K562 (cell line): ENCODE results near the gene PIGV. TPM values are rescaled to one million over a fixed set of nuclear protein-coding genes. Genes with fewer than 3 reads are reported as not detected.

Experiments
- BCLAF1 ChIP-seq, 2 experiments: fragments of 450-650 bp in 1 of 2; IDR thresholded peaks; 2 replicates each; pipeline ENCODE4 v1.6.1; 2011 to 2017; ENCODE audit warnings: low read depth in 2 of 2, antibody characterized with exemption in 1 of 2, borderline replicate concordance in 1 of 2, low read length in 1 of 2, mild to moderate bottlenecking in 1 of 2, mixed read lengths in 1 of 2; ENCODE audit not compliant: control insufficient read depth in 1 of 2
- GMEB1 ChIP-seq: fragments of 250-450 bp; sonication (Bioruptor Pico); IDR thresholded peaks from 2 replicates; pipeline ENCODE4 v1.4.0; 2020; ENCODE audit warnings: mild to moderate bottlenecking
- HIVEP1 ChIP-seq: fragments of 250-450 bp; sonication (Bioruptor Pico); IDR thresholded peaks from 2 replicates; pipeline ENCODE4 v1.4.0; 2020; ENCODE audit warnings: mild to moderate bottlenecking
- JUND ChIP-seq, 2 experiments: IDR thresholded peaks; 2 replicates in 1 of 2; 3 replicates in 1 of 2; pipeline ENCODE4 v1.6.1; 2011; ENCODE audit warnings: borderline replicate concordance in 2 of 2, low read depth in 2 of 2, low read length in 2 of 2, improper control_type of control experiment in 1 of 2, missing biosample characterization in 1 of 2, missing genetic modification characterization in 1 of 2, missing genetic modification reagents in 1 of 2
- KDM5B ChIP-seq: fragments of 200-600 bp; sonication (generic); IDR thresholded peaks from 2 replicates; pipeline ENCODE4 v1.6.1; 2012; ENCODE audit warnings: low read depth, mild to moderate bottlenecking, moderate library complexity, low read length, control low read depth, inconsistent platforms; ENCODE audit not compliant: insufficient replicate concordance
- KLF10 ChIP-seq: fragments of 250-450 bp; sonication (Bioruptor Pico); IDR thresholded peaks from 2 replicates; pipeline ENCODE4 v1.6.1; 2021; ENCODE audit warnings: matching md5 sums
- MAFK ChIP-seq: IDR thresholded peaks from 2 replicates; pipeline ENCODE4 v1.6.1; 2011; ENCODE audit warnings: low read length, improper control_type of control experiment
- NFATC3 ChIP-seq: fragments of 450-650 bp; IDR thresholded peaks from 2 replicates; pipeline ENCODE4 v1.6.1; 2017; ENCODE audit warnings: mild to moderate bottlenecking
- NR2C1 ChIP-seq, 2 experiments: fragments of 450-650 bp; IDR thresholded peaks; 2 replicates each; pipeline ENCODE4 v1.6.1; 2017; ENCODE audit warnings: mild to moderate bottlenecking in 2 of 2, antibody characterized with exemption in 1 of 2, inconsistent platforms in 1 of 2, missing compliant biosample characterization in 1 of 2, missing genetic modification characterization in 1 of 2
- NR4A1 ChIP-seq, 2 experiments: fragments of 250-450 bp in 1 of 2; fragments of 450-650 bp in 1 of 2; sonication (Bioruptor Pico) in 1 of 2; IDR thresholded peaks; 2 replicates each; pipeline versions ENCODE4 v1.4.0 to v1.6.1; 2016 to 2020; ENCODE audit warnings: mild to moderate bottlenecking in 2 of 2, missing compliant biosample characterization in 1 of 2, missing genetic modification characterization in 1 of 2, moderate library complexity in 1 of 2
- PML ChIP-seq: IDR thresholded peaks from 2 replicates; pipeline ENCODE4 v1.6.1; 2012; ENCODE audit warnings: low read length, inconsistent platforms
- SAFB2 ChIP-seq: fragments of 200-400 bp; formaldehyde crosslinking; IDR thresholded peaks from 2 replicates; pipeline ENCODE4 v1.6.1; 2018; ENCODE audit warnings: borderline replicate concordance, low read length, low read depth, moderate library complexity; ENCODE audit not compliant: severe bottlenecking
- SMARCC2 ChIP-seq: fragments of 450-650 bp; IDR thresholded peaks from 2 replicates; pipeline ENCODE4 v1.6.1; 2017; ENCODE audit warnings: antibody characterized with exemption, moderate library complexity, mild to moderate bottlenecking, low read depth
- TAL1 ChIP-seq: fragments of 450-650 bp; IDR thresholded peaks from 2 replicates; pipeline ENCODE4 v1.6.1; 2016; ENCODE audit warnings: mild to moderate bottlenecking
- TBL1XR1 ChIP-seq, 2 experiments: IDR thresholded peaks; 2 replicates each; pipeline ENCODE4 v1.6.1; 2012; ENCODE audit warnings: improper control_type of control experiment in 2 of 2, low read length in 2 of 2, mild to moderate bottlenecking in 1 of 2
- TRIM24 ChIP-seq, 2 experiments: fragments of 450-650 bp; IDR thresholded peaks; 2 replicates each; pipeline ENCODE4 v1.6.1; 2016
- ZBTB5 ChIP-seq: fragments of 450-650 bp; IDR thresholded peaks from 2 replicates; pipeline ENCODE4 v1.6.1; 2017; ENCODE audit warnings: antibody characterized with exemption
- ZNF3 ChIP-seq: fragments of 250-450 bp; sonication (Bioruptor Pico); IDR thresholded peaks from 2 replicates; pipeline ENCODE4 v1.5.0; 2021; ENCODE audit warnings: mild to moderate bottlenecking, moderate library complexity
- ZNF507 ChIP-seq: conservative IDR thresholded peaks from 2 replicates; pipeline ENCODE4 v1.6.1; 2017; ENCODE audit warnings: missing genetic modification characterization, missing compliant biosample characterization
- polyA plus RNA-seq, 8 experiments: library from polyadenylated mRNA; depleted of rRNA in 4 of 8; stranded (reverse) in 5 of 8; unstranded in 3 of 8; fragments of >200 nt; fragmentation: Nextera tagmentation in 2 of 8; fragmentation: Illumina TruSeq in 1 of 8; extraction: Ambion mirVana in 2 of 8; extraction: Trizol in 1 of 8; gene quantifications; 2 replicates each; pipeline versions ENCODE4 v1.2.1 to v1.2.3, GENCODE V29; 2011 to 2014; ENCODE audit warnings: inconsistent platforms in 1 of 8, missing spikeins in 1 of 8
- total RNA-seq, 7 experiments: library from RNA; depleted of rRNA in 6 of 7; stranded (reverse); fragments of >200 nt in 6 of 7; fragmentation: Illumina TruSeq in 2 of 7; extraction: Trizol in 2 of 7; gene quantifications; 2 replicates each; pipeline versions ENCODE4 v1.2.1 to v1.2.3, GENCODE V29; 2011 to 2021; ENCODE audit warnings: low replicate concordance in 1 of 7

PIGV gene
- total and polyA plus RNA-seq, 9 of the 15 experiments (the other 6 are each of a cell fraction or from before 2014, with no cell fraction given) = 8.4 to 21.8 (median 11.7) TPM

- peak in 1 of 2 experiments; percentile 82; a peak in 2 of 4 replicates for TF ChIP-seq BCLAF1 (IDR thresholded peaks at IDR 0.05; ENCODE audit: borderline replicate concordance in 1 of 2, control insufficient read depth in 1 of 2, low read depth in 2 of 2, low read length in 1 of 2)
- peak in 1 of 2 experiments; percentile 89; a peak in 2 of 4 replicates for TF ChIP-seq TBL1XR1 (IDR thresholded peaks at IDR 0.05; ENCODE audit: low read length in 2 of 2)
- no peak for TF ChIP-seq KDM5B
- no peak for TF ChIP-seq HIVEP1
- 0 out of 2 replicates have a peak, but pooled peaks have one; percentile 28 for TF ChIP-seq NFATC3
- no peak for TF ChIP-seq SMARCC2
- peak; percentile 87 to 92 for TF ChIP-seq TRIM24 (IDR thresholded peaks at IDR 0.05)
- no peak for TF ChIP-seq NR4A1 (CRISPR knock-in tag; IDR thresholded peaks at IDR 0.05)
- no peak for TF ChIP-seq NR4A1 (tag; IDR thresholded peaks at IDR 0.05)
- TF ChIP-seq JUND (IDR thresholded peaks at IDR 0.05; ENCODE audit: borderline replicate concordance, low read depth, low read length) = peak; percentile 88
- peak; percentile 87; the same call in 1 of the 3 replicates for TF ChIP-seq JUND (tag; IDR thresholded peaks at IDR 0.05; ENCODE audit: borderline replicate concordance, low read depth, low read length)
- peak; percentile 25; the same call in 1 of the 2 replicates for TF ChIP-seq MAFK
- peak; percentile 77 for TF ChIP-seq TAL1
- no peak for TF ChIP-seq ZNF507 (tag)
- peak; percentile 44; the same call in 1 of the 2 replicates for TF ChIP-seq PML
- no peak for TF ChIP-seq ZNF3 (CRISPR knock-in tag)
- TF ChIP-seq NR2C1 (IDR thresholded peaks at IDR 0.05) = no peak
- 0 out of 2 replicates have a peak, but pooled peaks have one; percentile 42 for TF ChIP-seq NR2C1 (tag; IDR thresholded peaks at IDR 0.05)
- TF ChIP-seq KLF10 (CRISPR knock-in tag) = no peak
- no peak for TF ChIP-seq GMEB1
- TF ChIP-seq ZBTB5 = no peak
- no peak for TF ChIP-seq SAFB2
Observed at GRCh38 chr1:26744075-26744959, 43.4 kb upstream of the PIGV start (continued).
